ENCODE data around the gene MAT2B. TPM values are rescaled to one million over a fixed set of nuclear protein-coding genes. Genes with fewer than 3 reads are reported as not detected.
A peak's percentile ranks its signal among the peaks of the same experiment; 100 is the strongest.

MAT2B gene
- total and polyA plus RNA-seq, 2 of the 13 experiments (the other 11 are each of a cell fraction or from before 2014, with no cell fraction given): 20.2 to 37.1 TPM

- TF ChIP-seq THRA (CRISPR knock-in tag; IDR thresholded peaks at IDR 0.05; ENCODE audit: borderline replicate concordance): peak; percentile 55; the same call in 1 of the 2 replicates
- no peak; the same call in 1 of the 2 replicates for TF ChIP-seq RXRB (CRISPR knock-in tag; IDR thresholded peaks at IDR 0.05; ENCODE audit: borderline replicate concordance)
- no peak for TF ChIP-seq DNMT3B (CRISPR knock-in tag; conservative IDR thresholded peaks at IDR 0.05)
- TF ChIP-seq HNRNPH1 (optimal IDR thresholded peaks at IDR 0.05; ENCODE audit: low read depth, low read length): no peak
- TF ChIP-seq KDM4B (CRISPR knock-in tag; IDR thresholded peaks at IDR 0.05): no peak
- TF ChIP-seq ZNF891 (CRISPR knock-in tag; IDR thresholded peaks at IDR 0.05): peak; percentile 92
- no peak; the same call in 1 of the 2 replicates for TF ChIP-seq ZNF367 (CRISPR knock-in tag; IDR thresholded peaks at IDR 0.05; ENCODE audit: borderline replicate concordance)
- no peak for TF ChIP-seq ZBTB3 (CRISPR knock-in tag; IDR thresholded peaks at IDR 0.05; ENCODE audit: borderline replicate concordance, low read depth)
- TF ChIP-seq ZNF337 (CRISPR knock-in tag; IDR thresholded peaks at IDR 0.05; ENCODE audit: borderline replicate concordance, low read depth): no peak; the same call in 1 of the 2 replicates
- peak; percentile 38; the same call in 1 of the 2 replicates for TF ChIP-seq ZSCAN25 (CRISPR knock-in tag; IDR thresholded peaks at IDR 0.05)
- no peak for TF ChIP-seq XBP1 (CRISPR knock-in tag; IDR thresholded peaks at IDR 0.05)
- TF ChIP-seq ZGPAT (CRISPR knock-in tag; IDR thresholded peaks at IDR 0.05): peak; percentile 86
- TF ChIP-seq RERE (CRISPR knock-in tag; IDR thresholded peaks at IDR 0.05; ENCODE audit: low read depth): no peak
- TF ChIP-seq NRL (CRISPR knock-in tag; IDR thresholded peaks at IDR 0.05; ENCODE audit: borderline replicate concordance): peak; percentile 62; the same call in 1 of the 2 replicates
- peak in 1 of 2 experiments; percentile 63; a peak in 1 of 4 replicates for TF ChIP-seq REST (IDR thresholded peaks at IDR 0.05; ENCODE audit: borderline replicate concordance in 1 of 2, low read depth in 1 of 2, low read length in 2 of 2)
Observed at GRCh38 chr5:163505368-163506094, at the start of gene MAT2B (continued).
